NCI-H1092 (cell line): ENCODE data around the gene KRTAP5-9.
"Not testable (repeated sequence)": the region's sequence is repeated elsewhere in the genome, so short reads cannot be mapped to it uniquely, and the experiment has no call there.

Source experiments
- DNase-seq: peaks from one replicate; lab custom pipeline; 2025; lab: John Stamatoyannopoulos, UW

KRTAP5-9 gene

DNA sequence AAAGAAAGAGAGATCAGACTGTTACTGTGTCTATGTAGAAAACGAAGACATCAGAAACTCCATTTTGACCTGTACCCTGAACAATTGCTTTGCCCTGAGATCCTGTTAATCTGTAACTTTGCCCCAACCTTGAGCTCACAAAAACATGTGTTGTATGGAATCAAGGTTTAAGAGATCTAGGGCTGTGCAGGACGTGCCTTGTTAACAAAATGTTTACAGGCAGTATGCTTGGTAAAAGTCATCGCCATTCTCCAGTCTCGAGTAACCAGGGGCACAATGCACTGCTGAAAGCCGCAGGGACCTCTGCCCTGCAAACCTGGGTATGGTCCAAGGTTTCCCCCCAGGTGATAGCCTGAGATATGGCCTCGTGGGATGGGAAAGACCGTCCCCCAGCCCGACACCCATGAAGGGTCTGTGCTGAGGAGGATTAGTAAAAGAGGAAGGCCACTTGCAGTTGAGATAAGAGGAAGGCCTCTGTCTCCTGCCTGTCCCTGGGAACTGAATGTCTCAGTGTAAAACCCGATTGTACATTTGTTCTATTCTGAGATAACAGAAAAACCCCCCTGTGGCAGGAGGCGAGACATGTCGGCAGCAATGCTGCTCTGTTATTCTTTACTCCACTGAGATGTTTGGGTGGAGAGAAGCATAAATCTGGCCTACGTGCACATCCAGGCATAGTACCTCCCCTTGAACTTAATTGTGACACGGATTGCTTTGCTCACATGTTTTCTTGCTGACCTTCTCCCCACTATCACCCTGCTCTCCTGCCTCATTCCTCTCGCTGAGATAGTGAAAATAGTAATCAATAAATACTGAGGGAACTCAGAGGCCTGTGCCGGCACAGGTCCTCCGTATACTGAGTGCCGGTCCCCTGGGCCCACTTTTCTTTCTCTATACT, 13.3 kb upstream of the KRTAP5-9 start:
- DNase-seq = not testable (repeated sequence)

GRCh38 chr11:71535825-71536224, 12.4 kb upstream of the KRTAP5-9 start:
- DNase-seq = no peak

DNA sequence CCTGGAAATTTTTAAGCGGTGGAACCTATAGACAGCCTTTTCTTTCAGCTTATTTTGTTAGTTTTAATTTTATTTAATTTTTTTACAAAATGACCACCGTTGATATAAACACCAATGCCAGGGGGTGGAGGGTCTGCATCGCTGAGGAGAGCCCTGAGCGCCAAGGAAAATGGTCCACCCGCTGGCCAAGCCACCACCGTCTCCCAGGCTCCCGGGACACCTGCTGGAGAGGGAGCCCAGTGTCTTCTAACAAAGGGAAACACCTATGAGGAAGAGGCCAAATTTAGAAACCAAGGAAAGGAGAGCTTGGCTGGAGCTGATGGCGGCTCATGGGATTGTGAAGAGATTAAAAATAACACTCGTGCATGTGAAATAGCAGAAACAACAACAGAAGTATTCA, 10.7 kb upstream of the KRTAP5-9 start:
- DNase-seq = no peak

GRCh38 chr11:71537977-71538665, 10.1 kb upstream of the KRTAP5-9 start, which contains the start of gene KRTAP5-8:
Gene KRTAP5-8, plus strand, starts transcription at chr11:71538025. Its CDS starts 31 bp downstream, at chr11:71538056.
- DNase-seq = not testable (repeated sequence)

DNA sequence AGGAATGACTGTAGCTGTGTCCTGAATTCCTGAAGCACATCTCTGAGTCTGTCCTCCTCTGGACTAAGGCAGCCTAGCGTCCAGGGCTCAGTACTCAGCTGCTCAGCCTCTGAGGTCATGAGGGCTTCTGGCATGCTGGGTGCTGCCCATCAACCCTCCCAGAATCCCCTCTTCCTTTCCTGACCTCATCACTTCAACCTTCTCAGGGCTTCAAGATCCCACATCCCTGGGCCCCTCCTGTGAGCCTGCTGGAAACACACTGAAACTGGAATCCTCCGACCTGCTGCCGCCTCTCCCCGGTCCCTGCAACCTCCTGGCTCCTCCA, 9.6 kb upstream of the KRTAP5-9 start:
- DNase-seq = no peak

DNA sequence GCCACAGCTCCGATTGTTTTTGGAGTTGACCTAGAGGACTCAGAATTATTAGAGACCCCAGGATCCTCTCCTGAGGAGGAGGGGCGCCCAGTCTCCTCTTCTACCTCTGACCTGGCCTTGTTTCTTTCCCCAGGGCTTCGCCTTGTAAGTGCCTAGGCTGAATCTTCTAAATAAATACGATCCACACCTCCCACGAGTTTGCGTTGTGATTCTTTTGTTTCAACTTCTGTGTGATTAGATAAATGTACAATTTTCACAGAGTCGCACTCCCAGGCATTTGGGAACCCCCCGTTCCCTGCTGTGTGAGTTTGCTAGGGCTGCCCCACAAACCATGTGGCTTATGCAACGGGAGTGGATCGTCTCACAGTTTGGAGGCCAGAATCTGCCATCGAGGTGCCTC, 9.2 kb upstream of the KRTAP5-9 start:
- DNase-seq = no peak

DNA sequence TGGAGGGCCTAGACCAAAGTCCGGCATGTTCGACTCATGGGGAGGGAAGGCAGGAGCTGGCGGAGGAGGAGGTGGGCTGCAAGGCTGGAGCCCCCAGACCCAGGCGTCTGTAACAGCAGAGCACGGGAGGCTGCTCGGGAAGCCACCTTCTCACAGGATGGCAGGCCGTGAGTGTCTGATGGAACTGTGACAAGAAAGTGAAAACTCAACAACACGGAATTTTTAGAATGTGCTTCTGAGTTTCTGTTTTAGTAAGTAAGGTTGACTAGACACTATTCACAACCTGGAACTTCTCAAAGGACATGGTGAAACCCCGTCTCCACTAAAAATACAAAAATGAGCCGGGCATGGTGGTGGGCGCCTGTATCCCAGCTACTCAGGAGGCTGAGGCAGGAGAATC, 8.2 kb upstream of the KRTAP5-9 start:
- not testable (repeated sequence) for DNase-seq

DNA sequence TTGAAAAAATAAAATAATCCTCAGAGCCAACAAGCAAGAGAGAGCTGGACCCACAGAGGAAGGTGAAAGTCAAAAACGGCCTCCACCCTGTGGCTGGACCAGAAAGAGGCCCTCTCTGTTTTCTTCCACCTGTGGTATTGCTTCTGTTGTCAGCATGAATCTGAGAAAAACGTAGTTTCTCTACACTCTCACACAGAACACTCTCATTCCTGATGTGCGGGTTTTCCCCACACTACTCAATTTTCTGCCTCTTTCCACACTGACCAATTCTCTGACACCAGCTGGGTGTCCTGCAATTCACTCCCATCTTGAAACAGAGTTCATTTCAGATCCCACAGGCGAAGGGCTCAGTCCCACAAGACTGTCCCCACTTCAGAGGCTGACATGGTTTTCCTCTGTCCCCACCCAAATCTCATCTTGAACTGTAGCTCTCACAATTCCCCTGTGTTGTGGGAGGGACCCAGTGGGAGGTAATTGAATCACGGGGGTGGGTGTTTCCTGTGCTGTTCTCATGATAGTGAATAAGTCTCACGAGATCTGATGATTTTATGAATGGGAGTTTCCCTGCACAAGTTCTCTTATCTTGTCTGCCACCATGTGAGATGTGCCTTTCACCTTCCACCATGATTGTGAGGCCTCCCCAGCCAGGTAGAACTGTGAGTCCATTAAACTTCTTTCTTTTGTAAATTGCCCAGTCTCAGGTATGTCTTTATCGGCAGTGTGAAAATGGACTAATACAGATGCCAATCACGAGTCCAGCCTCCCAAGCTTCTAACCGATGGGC, 7.5 kb upstream of the KRTAP5-9 start:
- DNase-seq = not testable (repeated sequence)

- no peak for DNase-seq
Measured at GRCh38 chr11:71542382-71542781, 5.8 kb upstream of the KRTAP5-9 start.

GRCh38 chr11:71542879-71543777, 5.1 kb upstream of the KRTAP5-9 start:
- DNase-seq = no peak

DNA sequence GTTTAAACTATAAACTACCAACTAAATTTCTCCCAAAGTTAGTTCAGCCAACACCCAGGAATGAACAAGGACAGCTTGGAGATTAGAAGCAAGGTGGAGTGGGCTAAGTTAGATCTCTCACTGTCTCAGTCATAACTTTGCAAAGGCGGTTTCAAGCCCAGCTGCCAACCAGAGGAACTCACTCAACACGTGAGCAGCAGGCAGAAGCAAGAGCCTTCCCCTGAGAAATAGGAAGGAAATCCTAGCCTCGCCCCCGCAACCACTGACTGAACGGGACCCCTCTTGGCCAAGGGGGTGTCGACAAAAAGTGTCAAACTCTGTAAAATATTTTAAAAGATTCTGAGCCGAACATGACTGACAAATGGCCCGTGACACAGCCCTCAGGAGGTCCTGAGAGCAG, 4.4 kb upstream of the KRTAP5-9 start:
- DNase-seq = no peak

DNA sequence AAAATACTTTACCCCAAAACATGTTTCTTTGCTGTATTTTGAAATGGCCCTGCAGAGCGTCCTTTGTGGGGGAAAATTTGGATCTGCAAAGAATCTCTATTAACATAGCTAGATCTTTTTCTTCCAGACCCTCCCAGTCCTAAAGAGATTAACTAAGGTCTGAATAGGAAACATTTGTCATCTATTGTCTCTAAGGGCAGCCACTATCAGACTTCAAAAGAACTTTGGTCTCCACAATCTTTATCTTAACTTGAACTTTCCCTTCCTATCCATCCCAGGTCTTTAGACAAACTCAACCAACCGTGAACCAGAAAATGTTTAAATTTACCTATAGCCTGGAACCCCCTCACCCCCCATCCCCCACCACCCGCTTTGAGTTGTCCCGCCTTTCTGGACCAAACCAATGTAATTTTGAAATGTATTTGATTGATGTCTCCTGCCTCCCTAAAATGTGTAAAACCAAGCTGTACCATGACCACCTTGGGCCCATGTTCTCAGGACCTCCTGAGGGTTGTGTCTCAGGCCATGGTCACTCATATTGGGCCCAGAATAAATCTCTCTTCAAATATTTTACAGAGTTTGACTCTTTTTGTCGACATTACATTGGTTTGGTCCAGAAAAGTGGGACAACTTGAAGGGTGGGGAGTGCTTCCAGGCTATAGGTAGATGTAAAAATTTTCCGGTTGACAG, 3.5 kb upstream of the KRTAP5-9 start:
- DNase-seq = no peak

- no peak for DNase-seq
Measured at GRCh38 chr11:71545405-71545966, 2.7 kb upstream of the KRTAP5-9 start.

DNA sequence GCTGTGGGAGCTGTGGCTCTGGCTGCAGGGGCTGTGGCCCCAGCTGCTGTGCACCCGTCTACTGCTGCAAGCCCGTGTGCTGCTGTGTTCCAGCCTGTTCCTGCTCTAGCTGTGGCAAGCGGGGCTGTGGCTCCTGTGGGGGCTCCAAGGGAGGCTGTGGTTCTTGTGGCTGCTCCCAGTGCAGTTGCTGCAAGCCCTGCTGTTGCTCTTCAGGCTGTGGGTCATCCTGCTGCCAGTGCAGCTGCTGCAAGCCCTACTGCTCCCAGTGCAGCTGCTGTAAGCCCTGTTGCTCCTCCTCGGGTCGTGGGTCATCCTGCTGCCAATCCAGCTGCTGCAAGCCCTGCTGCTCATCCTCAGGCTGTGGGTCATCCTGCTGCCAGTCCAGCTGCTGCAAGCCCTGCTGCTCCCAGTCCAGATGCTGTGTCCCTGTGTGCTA, 514 bp downstream of the KRTAP5-9 start:
- no peak for DNase-seq

- no peak for DNase-seq
Measured at GRCh38 chr11:71551711-71552110, 3.5 kb downstream of the KRTAP5-9 start.

DNA sequence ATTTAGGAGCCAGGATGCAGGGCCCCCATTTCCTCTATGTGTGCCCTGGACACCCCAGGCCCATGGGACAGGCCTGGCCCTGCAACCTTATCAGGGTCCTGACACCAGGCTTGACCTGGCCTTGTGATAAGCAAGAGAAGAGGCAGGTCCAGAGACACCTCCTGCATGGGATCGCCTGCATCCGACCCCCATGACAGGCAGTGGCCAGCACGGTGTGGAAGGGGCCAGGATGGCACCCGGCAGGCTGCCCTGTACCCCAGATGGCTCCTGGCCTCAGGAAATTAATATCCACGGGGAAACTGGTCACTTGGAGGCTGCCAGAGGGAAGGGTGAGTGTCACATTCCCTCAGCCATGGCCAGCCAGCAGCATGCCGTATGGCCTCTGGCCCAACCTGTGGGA, 6.8 kb downstream of the KRTAP5-9 start:
- no peak for DNase-seq

GRCh38 chr11:71555508-71555907, 7.3 kb downstream of the KRTAP5-9 start:
- DNase-seq = no peak

DNA sequence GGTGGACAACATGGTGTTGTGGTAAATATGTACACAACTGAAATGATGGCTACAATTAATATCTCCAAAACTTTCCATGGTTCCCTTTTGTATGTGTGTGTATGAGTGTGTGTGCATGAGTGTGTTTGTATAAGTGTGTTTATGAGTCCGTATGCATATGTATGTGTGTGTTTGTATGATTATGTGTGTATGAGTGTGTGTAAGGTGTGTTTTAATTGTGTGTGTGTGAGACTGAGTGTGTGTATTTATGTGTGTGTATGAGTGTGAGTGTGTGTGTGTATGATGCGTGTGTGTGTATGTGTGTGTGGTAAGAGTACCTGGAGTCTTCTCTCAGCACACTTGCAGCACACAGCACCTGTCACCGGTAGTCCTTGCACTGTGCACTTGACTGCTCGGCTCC, 7.8 kb downstream of the KRTAP5-9 start:
- no peak for DNase-seq

DNA sequence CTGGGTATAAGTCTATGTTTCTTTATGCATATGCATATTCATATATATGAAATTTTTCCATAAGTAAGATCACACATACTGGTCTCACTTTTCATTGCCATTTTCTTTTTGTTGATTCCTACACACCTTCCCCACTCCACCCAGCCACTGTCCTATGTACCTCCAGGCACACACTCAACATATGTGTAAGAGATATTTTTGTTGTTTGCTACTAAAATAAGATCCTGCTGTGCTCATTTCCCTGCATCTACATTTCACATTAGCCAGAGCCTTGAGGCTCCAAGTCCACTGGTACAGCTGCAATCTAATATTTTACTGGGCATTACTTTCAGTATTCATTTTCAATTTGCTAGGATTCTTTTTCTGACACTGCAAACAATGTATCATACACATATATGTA, 9.0 kb downstream of the KRTAP5-9 start:
- DNase-seq = no peak

- no peak for DNase-seq
Measured at GRCh38 chr11:71558996-71559395, 10.8 kb downstream of the KRTAP5-9 start.

- DNase-seq = no peak
Measured at GRCh38 chr11:71562120-71562519, 13.9 kb downstream of the KRTAP5-9 start.
